DMS153 treated with DMSO at 0.1 percent for 48 hours (cell line): ENCODE results near the gene GFRA1.

Experiments used
- DNase-seq: peaks from one replicate; lab custom pipeline; 2025; ENCODE audit not compliant: unreplicated experiment; lab: John Stamatoyannopoulos, UW

The GFRA1 gene

DNA sequence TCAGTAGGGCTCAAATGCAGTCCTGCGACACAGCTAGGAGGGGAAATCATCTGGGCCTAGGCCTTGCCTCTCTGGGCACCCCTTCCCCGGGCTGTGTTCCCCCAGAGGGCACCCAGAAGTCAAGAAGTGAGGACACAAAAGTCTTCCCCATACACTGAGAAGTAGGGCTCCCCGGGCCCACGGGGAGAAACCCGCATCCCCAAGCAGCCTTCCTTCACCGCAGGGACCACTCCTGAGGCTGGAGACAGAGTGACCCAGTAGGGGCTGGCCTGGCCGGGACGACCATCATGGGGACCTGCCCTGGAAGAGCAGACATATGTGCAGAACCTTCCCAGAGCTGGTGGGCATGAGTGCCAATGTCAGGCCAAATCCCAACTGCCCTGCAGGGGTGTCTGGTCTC, 163.5 kb downstream of the GFRA1 start:
- DNase-seq: no peak

DNA sequence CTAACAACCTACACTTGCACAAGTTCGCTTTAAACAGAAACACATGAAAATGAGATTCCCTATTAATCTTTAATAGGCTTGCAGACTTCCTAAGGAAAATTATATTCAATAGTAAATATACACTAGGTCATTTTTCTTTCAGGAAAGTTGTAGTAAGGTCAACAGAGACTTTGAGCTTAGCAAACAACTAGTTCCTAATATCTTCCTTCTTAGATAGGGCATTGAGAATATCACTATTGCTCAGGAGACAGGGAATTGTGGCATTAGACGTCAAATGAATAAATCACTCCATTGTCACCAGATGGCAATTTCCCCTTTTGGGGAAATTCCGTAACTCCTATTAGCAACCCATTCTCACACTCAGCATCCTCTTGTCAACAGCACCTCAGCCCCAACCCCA, 164.9 kb downstream of the GFRA1 start:
- no peak for DNase-seq

DNA sequence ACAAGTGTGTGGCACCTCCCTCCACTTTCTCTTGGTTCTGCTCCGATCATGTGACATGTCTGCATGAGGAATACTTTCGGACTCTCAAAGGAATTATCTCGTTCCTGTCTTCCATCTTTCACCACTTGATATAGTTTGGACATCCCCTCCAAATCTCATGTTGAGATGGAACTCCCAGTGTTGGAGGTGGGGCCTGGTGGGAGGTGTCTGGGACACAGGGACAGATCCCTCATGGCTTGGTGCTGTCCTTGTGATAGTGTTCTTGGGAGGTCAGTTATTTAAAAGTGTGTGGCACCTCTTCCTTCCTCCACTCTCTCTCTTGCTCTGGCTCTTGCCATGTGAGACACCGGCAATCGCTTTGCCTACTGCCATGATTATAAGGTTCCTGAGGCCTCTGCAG, 166.4 kb downstream of the GFRA1 start:
- no peak for DNase-seq

DNA sequence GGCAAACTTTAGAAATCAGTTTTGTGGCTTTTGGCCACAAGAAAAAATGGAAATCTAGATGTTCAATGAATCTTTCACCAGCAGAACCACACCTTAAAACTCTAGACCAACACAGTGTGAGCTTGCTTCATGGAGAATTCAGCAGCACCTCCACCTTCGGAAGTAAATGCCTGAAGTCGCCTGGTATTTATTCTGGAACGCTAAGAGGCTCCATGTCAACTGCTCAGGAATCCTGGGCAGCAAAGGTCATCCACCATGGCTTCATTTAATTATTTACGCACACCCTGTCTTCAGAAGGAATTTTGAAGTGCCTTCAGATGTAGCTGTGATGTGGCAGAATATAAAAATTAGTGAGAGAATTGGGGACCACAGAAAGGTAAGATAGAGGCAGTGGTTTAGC, 167.7 kb downstream of the GFRA1 start:
- DNase-seq: no peak

DNA sequence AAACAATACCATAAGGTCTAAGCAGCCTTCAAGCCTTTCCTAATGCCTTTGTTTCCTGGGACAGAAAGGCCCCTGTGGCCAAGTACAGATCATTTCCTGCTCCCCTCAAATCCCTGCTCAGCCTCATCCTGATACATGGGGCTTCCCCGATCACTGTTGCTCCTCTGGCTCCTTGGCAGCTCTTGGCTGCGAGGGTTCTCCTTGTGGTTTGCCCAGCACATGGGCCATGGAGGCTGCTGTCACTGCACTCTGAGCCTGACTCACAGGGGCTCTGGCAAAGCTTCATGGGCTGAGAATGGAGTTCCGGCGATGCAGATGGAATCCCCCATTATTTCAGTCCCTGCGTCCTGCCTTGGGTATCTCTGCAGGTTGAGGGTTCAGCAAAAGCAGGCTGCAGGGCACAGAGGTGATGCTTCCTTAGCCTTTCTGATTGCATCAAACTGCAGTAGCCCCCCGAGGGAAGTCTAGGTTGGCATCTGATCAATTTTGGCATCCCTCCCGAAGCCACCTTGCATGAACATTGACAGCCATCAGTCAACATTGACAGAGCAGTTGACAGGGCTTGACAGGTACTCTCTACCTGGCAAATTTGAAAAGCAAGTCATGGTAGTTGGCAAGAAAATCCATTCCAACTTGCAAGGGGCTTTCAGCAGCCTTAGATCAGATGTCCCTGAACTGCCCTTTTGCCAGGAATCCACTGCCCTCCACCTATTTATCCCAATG, 168.6 kb downstream of the GFRA1 start:
- no peak for DNase-seq

DNA sequence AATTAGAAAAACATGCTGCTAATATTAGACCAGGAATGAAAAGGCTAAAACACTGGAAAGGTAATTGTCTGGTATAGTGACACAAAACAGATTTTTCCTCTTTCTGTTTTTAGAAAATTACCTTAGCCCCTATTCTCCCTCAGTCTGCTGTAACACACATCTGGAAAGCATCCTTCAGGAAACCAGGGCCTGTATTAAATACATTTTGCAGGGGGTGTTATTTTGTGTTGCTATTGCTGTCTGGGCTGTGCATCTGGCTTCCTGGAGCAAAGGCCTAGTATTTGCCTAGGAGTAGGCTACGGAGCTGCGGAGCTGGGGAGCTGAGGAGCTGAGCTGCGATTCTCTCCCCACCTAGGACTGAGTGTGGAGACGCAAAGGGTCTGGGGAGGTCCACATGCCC, 169.3 kb downstream of the GFRA1 start:
- no peak for DNase-seq

DNA sequence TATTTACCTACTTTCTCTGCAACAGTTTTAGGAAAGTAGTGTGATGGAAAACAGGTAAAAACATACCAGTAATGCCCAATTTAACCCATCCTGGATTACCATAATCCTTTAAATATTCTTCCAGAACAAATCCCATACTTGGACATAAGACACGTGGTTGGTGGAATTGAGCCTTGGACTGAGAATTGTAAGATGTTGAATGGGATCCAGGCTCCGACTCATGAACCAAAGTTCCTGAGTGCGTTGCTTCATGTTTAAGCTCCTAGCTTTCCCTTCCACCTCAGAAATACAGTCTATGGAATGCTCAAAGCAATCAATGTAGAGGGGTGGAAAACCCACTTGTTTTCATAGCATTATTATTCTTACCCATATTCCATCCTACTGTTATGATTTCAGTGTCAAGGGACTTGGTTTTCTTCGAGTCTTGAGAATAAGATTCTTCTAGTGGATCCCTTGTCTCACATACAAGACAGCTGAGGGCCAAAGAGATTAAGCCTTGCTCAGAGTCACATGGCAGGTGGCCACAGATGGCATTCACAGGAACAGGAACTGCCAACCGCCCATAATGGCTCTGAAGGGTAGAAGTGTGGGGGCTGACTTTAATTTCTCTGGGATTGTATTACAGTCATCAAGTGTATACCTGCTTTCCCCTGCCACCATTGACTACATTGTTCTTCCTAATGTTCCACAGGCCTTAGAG, 171.2 kb downstream of the GFRA1 start:
- no peak for DNase-seq

DNA sequence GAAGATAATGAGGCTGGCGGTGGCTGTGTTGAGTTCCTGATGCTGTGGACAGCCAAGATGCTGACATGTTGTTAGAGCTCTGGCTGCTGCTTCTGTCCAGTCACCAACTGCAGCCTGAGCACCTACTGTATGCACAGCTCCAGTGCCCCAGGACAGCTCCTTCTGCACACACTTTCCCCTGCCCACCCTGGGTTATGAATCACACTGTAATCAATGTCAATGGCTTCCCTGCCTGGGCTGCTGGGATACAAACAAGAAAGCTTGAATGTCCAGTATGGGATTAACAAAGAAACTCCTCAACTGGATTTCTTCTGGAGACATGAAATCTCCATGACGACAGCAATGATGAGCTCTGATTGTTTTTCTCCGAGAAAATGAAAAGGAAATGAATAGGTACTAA, 172.0 kb downstream of the GFRA1 start:
- DNase-seq: no peak

DNA sequence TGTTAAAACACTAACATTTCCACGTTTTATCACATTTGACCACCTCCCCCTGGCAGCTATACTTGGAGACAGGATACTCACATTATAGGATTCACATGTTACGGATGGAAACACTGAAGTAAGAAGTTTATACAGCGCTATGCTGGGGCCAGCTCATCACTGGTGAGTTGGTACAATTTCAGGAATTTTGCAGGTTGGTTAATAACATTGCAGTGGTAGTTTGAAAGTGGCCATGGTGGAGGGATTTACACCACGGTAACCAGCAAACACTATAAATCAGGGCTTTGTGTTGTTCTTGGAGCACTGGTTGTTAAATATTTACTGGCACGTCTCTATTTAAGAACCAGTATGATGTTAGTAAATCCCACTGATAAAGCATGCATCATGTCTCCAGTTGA, 174.0 kb downstream of the GFRA1 start:
- no peak for DNase-seq

DNA sequence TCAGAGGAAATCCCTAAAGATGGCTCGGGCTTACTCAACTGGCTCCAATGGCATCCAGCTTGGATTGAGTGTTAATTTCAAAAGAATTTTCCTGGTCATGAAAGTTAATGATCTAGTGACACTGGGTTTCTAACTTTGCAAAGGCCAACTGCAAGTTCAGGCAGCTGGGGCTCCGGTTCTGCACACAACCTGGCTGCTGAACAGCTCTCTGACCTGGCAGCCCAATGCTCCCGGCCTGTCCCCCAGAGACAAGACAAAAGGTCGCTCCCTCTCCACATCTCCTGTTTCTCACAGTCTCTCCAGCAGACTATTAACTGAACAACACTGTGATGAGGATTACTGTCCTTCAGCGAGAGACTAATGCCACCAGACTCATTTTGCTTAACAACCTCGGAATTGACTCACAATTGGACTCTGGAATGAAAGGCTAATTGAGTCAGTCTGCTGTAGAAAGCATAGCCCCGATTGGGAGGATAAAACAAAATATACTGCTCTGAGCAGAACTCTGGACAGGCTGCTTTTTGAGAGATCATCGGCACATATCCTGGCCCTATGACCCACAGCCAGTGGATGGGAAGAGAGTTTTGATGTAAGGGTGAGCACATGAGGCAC, 174.5 kb downstream of the GFRA1 start:
- no peak for DNase-seq

DNA sequence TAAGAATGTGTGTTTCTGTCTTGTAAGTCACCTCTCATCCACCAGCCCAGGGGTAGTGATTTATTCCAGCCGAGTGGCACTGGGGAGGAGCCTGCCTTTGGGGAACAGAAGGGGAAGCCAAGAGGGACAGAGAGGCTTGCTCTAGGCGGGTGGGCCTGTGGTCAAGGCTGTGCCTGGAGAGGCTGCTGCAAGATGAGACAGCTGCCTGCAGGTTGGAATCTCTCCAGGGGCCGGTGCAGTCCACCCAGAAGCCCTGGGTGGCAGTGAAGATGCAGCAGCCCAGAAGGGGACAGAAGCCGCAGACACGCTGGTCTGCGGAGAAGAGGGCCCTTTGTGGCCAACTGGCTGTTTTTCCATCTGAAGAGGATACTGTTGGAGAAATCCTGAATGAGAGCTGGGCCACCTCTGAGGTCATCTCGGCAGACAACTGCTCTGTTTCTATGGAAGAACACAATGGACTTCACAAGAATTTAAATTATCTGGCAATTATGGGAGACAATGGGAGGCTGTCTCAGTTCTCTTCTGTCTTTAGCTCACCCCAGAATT, 175.7 kb downstream of the GFRA1 start:
- DNase-seq: no peak

DNA sequence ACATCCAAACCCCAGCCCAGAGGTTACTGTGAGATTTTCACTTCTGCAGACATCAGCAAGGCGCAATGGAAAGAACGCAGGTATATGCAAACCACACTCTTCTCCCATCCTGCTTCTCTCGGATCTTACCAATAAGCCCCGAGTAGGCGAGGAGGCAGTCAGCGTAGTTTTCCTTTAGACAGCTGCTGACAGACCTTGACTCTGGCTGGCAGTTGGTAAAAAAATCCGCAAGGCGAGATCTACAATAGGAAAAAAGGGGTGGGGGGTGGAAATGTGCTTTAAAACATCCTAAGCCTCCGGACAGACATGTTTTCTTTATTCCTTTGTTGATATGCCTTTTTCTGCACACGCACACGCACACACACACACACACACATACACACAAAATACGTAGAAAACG, 176.5 kb downstream of the GFRA1 start:
- no peak for DNase-seq

DNA sequence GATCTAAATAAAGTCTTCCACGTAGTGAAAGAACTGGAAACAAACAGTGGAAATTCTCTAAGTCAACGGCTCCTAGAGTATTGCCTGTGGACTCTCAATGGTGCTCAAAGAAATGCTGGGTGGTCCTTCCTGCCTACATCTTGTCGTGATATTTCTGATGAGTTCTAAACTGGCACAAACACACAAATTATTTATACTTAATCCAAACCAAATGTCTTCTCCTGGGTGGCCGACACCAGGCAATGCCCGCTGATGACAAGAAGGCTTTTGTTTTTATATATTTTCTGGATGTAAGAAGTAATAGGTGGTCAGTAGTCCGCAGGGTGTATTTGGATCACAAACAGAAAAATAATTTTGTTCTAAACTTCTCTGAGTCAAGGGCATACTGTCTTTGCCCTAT, 178.7 kb downstream of the GFRA1 start:
- no peak for DNase-seq

DNA sequence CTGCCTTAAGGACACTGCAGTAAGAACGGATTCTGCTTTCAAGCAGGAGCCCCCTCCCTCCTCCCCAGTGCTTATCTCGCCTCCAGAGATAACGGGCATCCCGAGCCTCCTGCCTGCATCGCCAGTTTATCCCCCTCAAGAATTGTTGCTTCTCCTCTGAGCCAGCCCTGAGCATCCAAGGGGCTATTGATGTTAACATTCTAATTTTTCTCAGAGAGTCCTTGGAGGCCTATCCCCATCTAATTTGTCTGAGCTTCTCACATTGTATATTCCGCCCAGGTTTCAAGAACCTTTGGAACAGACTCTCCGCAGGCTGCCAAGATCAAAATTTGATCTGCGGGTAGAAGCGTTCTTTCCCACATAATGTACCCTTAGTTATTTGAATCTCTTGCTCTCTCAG, 180.0 kb downstream of the GFRA1 start:
- DNase-seq: no peak

DNA sequence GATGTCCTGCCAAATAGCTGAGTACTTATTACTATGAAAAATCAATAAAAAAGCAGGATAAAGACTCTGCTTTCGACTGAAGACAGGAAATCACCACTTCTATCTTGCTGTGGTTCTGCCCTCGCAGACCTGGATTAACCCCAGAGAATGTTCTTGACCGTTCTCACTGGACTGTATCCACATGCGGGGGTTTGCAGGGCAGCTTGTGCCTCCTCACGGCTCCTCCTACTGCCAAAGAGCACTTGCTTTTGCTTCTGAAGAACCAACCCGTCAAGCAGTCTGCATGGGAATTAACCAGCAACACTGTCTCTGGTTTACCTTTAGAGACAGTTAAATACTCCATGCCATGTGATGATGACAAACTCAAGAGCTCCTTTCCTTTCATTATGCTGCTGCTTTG, 184.0 kb downstream of the GFRA1 start:
- no peak for DNase-seq

DNA sequence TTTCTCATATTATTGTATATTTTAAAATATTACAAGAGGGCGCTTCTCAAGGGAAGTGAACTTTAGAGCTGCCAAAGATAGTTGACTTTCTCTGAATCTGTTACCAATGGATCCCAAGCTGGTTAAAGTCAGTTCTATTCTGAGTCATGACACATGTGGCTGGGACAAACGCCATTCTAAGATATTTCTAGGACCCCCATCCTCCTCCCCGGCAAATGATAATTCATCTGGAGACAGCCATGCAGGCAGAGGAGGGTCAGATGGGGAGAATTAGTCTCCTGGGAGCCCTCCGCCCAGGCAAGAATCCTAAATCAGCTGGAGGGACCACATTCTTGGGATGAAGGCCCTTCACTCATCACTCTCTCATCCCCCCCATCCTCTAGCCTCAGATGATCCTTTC, 187.7 kb downstream of the GFRA1 start:
- no peak for DNase-seq

DNA sequence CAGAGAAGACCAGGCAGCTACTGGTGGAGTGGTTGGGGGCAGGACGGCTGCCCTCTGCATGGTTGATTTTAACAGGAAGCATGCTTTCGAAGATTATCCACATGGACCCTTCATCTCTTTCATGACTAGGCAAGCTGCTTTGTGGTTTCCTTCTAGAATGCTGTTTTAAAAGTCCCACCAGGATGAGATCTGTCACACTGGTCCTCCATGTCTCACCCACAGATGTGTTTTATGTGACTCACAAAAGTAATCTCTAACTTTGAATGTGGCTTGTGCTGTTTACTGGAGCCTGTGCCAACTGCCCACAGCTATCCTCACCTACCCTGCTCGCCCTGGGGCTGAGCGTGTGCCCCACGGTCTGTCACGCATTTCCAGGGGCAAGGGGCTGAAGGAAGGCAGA, 188.8 kb downstream of the GFRA1 start:
- DNase-seq: no peak

DNA sequence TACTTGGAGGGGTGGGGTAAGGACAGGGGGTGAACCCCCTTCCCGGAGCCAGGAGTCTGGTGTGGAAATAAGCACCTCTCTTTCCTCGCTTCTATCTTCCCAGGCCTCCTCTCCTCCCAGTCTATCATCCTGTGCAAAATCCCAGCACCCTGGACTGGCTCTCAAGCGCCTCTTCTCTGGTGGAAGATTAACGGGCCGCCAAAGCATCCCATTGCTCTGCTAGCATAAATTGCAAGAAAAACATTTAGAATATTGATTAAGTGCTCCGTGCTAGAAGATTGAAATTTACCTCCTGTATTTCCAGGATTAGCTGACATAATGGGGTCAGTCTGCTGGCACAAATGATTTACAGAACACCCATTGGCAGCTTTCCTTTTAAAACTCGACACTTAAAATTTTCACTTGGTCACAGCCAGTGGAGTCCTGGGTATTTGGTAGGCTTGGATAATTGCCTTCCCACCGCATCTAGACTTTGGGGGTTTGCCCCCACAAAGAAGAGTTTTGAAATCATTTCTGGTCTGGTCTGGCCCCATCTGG, 189.7 kb downstream of the GFRA1 start:
- no peak for DNase-seq

DNA sequence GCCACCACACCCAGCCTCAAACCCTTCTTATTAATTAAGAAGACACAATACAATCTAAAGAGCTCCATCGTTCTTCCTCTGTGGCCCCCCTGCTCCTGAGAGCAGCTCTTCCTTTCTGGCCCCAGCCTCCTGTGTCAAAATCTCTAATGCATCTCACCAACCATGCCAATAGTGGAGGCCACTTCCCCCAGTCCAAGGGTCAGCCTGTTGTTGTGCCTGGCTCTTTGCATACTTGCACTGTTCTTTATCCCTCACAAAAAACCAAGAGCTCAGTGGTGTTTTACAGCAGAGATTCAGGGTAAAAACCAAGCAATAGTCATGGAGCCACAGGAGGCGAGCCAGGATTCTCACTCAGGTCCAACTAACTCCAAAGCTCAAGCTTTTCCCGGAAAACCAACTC, 190.2 kb downstream of the GFRA1 start:
- no peak for DNase-seq

DNA sequence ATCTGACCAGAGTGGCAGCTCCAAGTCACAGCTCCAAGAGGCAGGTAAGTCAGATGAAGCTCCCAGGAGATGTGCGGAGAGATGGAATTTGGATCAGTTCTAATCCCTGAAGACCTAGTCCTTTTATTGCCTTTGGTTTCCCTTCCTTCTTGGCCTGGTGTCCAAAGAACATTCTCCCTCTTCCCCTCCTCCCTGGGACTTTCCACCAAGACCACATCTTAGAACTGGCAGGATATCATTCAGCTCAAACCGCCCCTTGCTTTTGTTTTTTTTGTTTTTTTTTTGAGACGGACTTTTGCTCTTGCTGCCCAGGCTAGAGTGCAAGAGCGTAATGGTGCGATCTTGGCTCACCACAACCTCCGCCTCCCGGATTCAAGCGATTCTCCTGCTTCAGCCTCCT, 190.8 kb downstream of the GFRA1 start:
- DNase-seq: no peak

DNA sequence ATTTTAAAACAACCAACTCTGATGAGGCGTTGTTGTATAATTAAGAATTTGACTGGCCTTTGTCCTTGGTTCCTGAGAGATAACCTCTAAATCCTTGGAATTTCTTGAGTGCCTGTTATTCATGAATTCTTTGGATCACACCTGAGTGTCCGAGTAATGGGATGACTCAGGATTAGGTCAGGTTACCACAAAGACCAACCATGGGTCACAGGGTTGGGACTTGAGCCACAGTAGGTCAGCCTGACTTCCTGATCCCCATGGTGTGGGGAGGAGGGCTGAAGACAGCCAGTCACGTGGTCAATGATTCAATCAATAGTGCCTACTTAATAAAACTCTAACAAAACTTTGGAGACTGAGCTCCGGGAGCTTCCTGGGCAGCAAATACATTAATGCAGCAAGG, 192.5 kb downstream of the GFRA1 start:
- no peak for DNase-seq

DNA sequence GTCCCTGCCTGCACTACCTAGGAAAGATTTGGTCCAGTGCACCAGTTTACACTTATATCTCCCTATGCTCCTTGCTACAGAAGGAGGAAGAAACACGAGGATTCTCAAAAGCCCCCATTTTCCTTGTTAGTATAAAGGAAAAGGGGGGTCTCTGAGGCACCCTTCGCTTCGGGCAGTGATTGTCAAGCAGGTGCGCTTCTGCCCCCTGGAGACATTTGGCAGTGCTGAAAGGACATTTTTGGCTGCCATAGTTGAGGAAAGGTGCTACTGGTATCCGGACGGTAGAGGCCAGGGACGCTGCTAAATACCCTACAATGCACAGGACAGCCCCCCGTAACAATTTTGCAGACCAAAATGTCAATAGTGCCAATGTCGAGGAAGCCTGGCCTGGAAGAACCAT, 193.7 kb downstream of the GFRA1 start:
- no peak for DNase-seq
